GM23248 (cell line): ENCODE results near the gene ZNF101. TPM values are rescaled to one million over a fixed set of nuclear protein-coding genes. Genes with fewer than 3 reads are reported as not detected.
A peak's percentile ranks its signal among the peaks of the same experiment; 100 is the strongest.
"Not testable (repeated sequence)": the region's sequence is repeated elsewhere in the genome, so short reads cannot be mapped to it uniquely, and the experiment has no call there.

Source experiments
- DNase-seq: peaks from one replicate; pipeline ENCODE4 v3.0.0-alpha.2; 2015
- H2AFZ ChIP-seq: fragments of 200-600 bp; sonication (generic); 2 replicates; pipeline ENCODE4 v1.6.1; 2016; ENCODE audit warnings: antibody characterized with exemption
- H3F3A ChIP-seq: fragments of 200-600 bp; sonication (generic); 2 replicates; pipeline ENCODE4 v1.6.1; 2016; ENCODE audit warnings: mild to moderate bottlenecking, antibody characterized with exemption, mixed run types; ENCODE audit not compliant: insufficient read depth
- H3K27ac ChIP-seq: fragments of 200-600 bp; sonication (generic); 2 replicates; pipeline ENCODE4 v1.5.1; 2016; ENCODE audit warnings: mild to moderate bottlenecking
- H3K27me3 ChIP-seq: fragments of 200-600 bp; sonication (generic); replicated peaks from 2 replicates; pipeline ENCODE4 v1.6.1; 2016; ENCODE audit warnings: mild to moderate bottlenecking; ENCODE audit not compliant: insufficient read depth
- H3K36me3 ChIP-seq: fragments of 200-600 bp; sonication (generic); 2 replicates; pipeline ENCODE4 v1.6.1; 2016; ENCODE audit warnings: low read depth, mild to moderate bottlenecking
- H3K4me1 ChIP-seq: fragments of 200-600 bp; sonication (generic); 2 replicates; pipeline ENCODE4 v1.6.1; 2016; ENCODE audit warnings: mild to moderate bottlenecking; ENCODE audit not compliant: insufficient read depth
- H3K4me2 ChIP-seq: fragments of 200-600 bp; sonication (generic); one replicate; pipeline ENCODE4 v1.6.1; 2016; ENCODE audit warnings: mild to moderate bottlenecking; ENCODE audit not compliant: unreplicated experiment
- H3K4me3 ChIP-seq: fragments of 200-600 bp; sonication (generic); 2 replicates; pipeline ENCODE4 v1.5.1; 2016; ENCODE audit warnings: mild to moderate bottlenecking
- H3K79me2 ChIP-seq: fragments of 200-600 bp; sonication (generic); 2 replicates; pipeline ENCODE4 v1.6.1; 2016; ENCODE audit warnings: mild to moderate bottlenecking; ENCODE audit not compliant: insufficient read depth
- H3K9ac ChIP-seq: fragments of 200-600 bp; sonication (generic); 2 replicates; pipeline ENCODE4 v1.6.1; 2016; ENCODE audit warnings: mild to moderate bottlenecking
- H3K9me2 ChIP-seq: fragments of 200-600 bp; sonication (generic); 2 replicates; pipeline ENCODE4 v1.6.1; 2016; ENCODE audit warnings: mixed run types, mild to moderate bottlenecking, moderate library complexity; ENCODE audit not compliant: insufficient read depth
- H3K9me3 ChIP-seq: fragments of 200-600 bp; sonication (generic); one replicate; pipeline ENCODE4 v1.6.1; 2017; ENCODE audit warnings: low read depth
- H4K20me1 ChIP-seq: fragments of 200-600 bp; sonication (generic); 2 replicates; pipeline ENCODE4 v1.6.0; 2016; ENCODE audit not compliant: insufficient read depth
- EZH2 ChIP-seq: fragments of 200-600 bp; sonication (generic); IDR thresholded peaks from 2 replicates; pipeline ENCODE4 v1.6.1; 2018; ENCODE audit warnings: antibody characterized with exemption, mild to moderate bottlenecking; ENCODE audit not compliant: insufficient read depth, poor library complexity, severe bottlenecking
- EZH2phosphoT487 ChIP-seq: fragments of 200-600 bp; sonication (generic); IDR thresholded peaks from 2 replicates; pipeline ENCODE4 v1.6.1; 2018; ENCODE audit warnings: antibody characterized with exemption, moderate library complexity, mild to moderate bottlenecking, low read depth; ENCODE audit not compliant: insufficient read depth
- WGBS, 2 experiments: methylation state at CpG; one replicate each; pipeline ENCODE4 v1.1.6; 2015 to 2017; ENCODE audit warnings: low lambda C conversion rate in 2 of 2, low coverage in 1 of 2; ENCODE audit errors: missing lambda C conversion rate in 2 of 2; 5-methylcytosine and 5-hydroxymethylcytosine counted together
- in situ Hi-C: fragments of 300-500 bp; cut with MboI; formaldehyde crosslinking; loops from 2 replicates; pipeline ENCODE4 v1.15.0; 2020
- polyA plus RNA-seq: library from polyadenylated mRNA; unstranded; fragments of >200 nt; fragmentation: Nextera tagmentation; extraction: Ambion mirVana; gene quantifications from 2 replicates; pipeline ENCODE4 v1.2.1, GENCODE V29; 2016
- total RNA-seq: library from RNA; depleted of rRNA; stranded (reverse); fragments of >200 nt; shearing (Covaris generic); gene quantifications from 2 replicates; pipeline ENCODE4 v1.2.3, GENCODE V29; 2014

Gene ZNF101
- total and polyA plus RNA-seq, 2 experiments from 2014 or later: 3.7 TPM

DNA sequence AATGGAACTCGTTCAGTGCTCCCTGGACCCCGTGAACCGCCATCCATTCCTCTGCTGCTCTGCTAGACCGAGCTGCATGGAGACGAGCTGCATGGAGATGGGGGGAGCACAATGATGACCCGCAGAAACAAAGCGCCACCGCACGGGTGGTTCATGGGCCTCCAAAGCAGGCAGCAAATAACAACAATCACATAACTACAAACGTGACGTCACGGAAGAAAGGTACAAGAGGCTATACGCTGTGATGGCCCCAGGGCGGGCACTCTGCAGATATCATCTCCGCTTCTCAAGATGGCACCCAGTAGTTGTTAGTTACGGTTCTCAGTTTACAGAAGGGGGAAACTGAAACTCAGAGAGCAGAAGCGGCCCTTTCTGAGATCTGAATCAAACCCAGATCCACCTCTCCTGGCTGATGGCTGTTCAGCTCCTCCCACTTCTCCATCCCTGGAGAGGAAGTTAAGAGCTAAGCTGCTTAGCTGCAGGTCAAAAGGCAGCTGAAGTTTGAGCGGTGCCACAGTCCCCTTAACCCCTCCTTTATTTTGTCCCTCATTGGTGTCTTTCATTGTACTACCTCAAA lies 6.9 kb upstream of the ZNF101 start:
- in situ Hi-C loops: no loop called here
- peak; percentile 12 for DNase-seq
- no peaks in the 10 kb centered on the region for H3K9me2 ChIP-seq
- no peaks in the 10 kb centered on the region for H4K20me1 ChIP-seq
- 0 out of 2 replicates have a peak overlapping the region, but pooled peaks have one; percentile 90 for H3K9ac ChIP-seq
- 72 to 73% methylated on average over 18 of the region's 18 CpGs for WGBS, 2 experiments
- H3K36me3 ChIP-seq: no peaks in the 10 kb centered on the region
- no peaks in the 10 kb centered on the region for H3K27me3 ChIP-seq
- TF ChIP-seq EZH2phosphoT487 (no peak), EZH2 (no peak)
- H3K27ac ChIP-seq: no peak overlapping the region
- H3K4me2 ChIP-seq: peak overlapping the region; percentile 95
- peaks cover 16% of the 10 kb centered on the region; the same call in 1 of the 2 replicates for H3K4me1 ChIP-seq
- H3K9me3 ChIP-seq: no peaks in the 10 kb centered on the region
- peak overlapping the region; percentile 88 for H3K4me3 ChIP-seq
- H2AFZ ChIP-seq: no peak overlapping the region
- peaks cover 40% of the 10 kb centered on the region for H3K79me2 ChIP-seq
- H3F3A ChIP-seq: no peaks in the 10 kb centered on the region

- Histone ChIP-seq H3K4me1 (peaks cover 16% of the 10 kb centered on the region; the same call in 1 of the 2 replicates), H3K9me2 (no peaks in the 10 kb centered on the region), H3K27me3 (no peaks in the 10 kb centered on the region), H4K20me1 (no peaks in the 10 kb centered on the region), H3K79me2 (peaks cover 40% of the 10 kb centered on the region), H3K9ac (peak overlapping the region; percentile 90), H3F3A (no peaks in the 10 kb centered on the region), H3K36me3 (no peaks in the 10 kb centered on the region), H3K9me3 (no peaks in the 10 kb centered on the region), H2AFZ (no peak overlapping the region), H3K27ac (no peak overlapping the region), H3K4me3 (peak overlapping the region; percentile 88), H3K4me2 (peak overlapping the region; percentile 95)
- TF ChIP-seq EZH2phosphoT487 (no peak), EZH2 (no peak)
- in situ Hi-C loops: no loop called here
- no peak for DNase-seq
- WGBS, 2 experiments: 82 to 85% methylated on average over 8 of the region's 8 CpGs
These were observed 6.3 kb upstream of the ZNF101 start for GRCh38 chr19:19662344-19662743.

- Histone ChIP-seq H2AFZ (peak overlapping the region; percentile 75), H3K36me3 (no peaks in the 10 kb centered on the region)
These were observed 5.8 kb upstream of the ZNF101 start for GRCh38 chr19:19662871-19663255.

GRCh38 chr19:19663256-19664120 lies 5.2 kb upstream of the ZNF101 start, which contains the start of gene ATP13A1:
ATP13A1 (minus strand) TSS chr19:19663676; CDS start chr19:19663666, 10 bp downstream.
- H3K4me2 ChIP-seq: peak within 1 kb of the TSS; percentile 95
- peak; percentile 99 for DNase-seq
- H3K36me3 ChIP-seq: no peaks in the 10 kb centered on the region
- H3K27me3 ChIP-seq: no peaks in the 10 kb centered on the region
- no peaks in the 10 kb centered on the region for H4K20me1 ChIP-seq
- H3F3A ChIP-seq: no peaks in the 10 kb centered on the region
- no peaks in the 10 kb centered on the region for H3K9me2 ChIP-seq
- H3K79me2 ChIP-seq: peaks cover 40% of the 10 kb centered on the region
- peak within 1 kb of the TSS; percentile 75 for H2AFZ ChIP-seq
- TF ChIP-seq EZH2: no peak
- TF ChIP-seq EZH2phosphoT487: no peak
- H3K4me1 ChIP-seq: peaks cover 16% of the 10 kb centered on the region; the same call in 1 of the 2 replicates
- peak within 1 kb of the TSS; percentile 88 for H3K4me3 ChIP-seq
- H3K9ac ChIP-seq: peak within 1 kb of the TSS; percentile 90
- WGBS, 2 experiments: 0 to 1% methylated on average over 64 to 74 of the region's 85 CpGs
- in situ Hi-C loops: no loop called here
- H3K9me3 ChIP-seq: no peaks in the 10 kb centered on the region
- peak within 1 kb of the TSS; percentile 81 for H3K27ac ChIP-seq

More at GRCh38 chr19:19662871-19663255, 5.8 kb upstream of the ZNF101 start:
- peak; percentile 66 for DNase-seq
- in situ Hi-C loops: no loop called here
- Histone ChIP-seq H3K9me3 (no peaks in the 10 kb centered on the region), H4K20me1 (no peaks in the 10 kb centered on the region), H3K27ac (peak overlapping the region; percentile 81), H3K4me1 (peaks cover 16% of the 10 kb centered on the region; the same call in 1 of the 2 replicates), H3F3A (no peaks in the 10 kb centered on the region), H3K27me3 (no peaks in the 10 kb centered on the region), H3K4me3 (peak overlapping the region; percentile 88), H3K4me2 (peak overlapping the region; percentile 95), H3K79me2 (peaks cover 40% of the 10 kb centered on the region), H3K9ac (peak overlapping the region; percentile 90), H3K9me2 (no peaks in the 10 kb centered on the region)
- 2 to 6% methylated on average over 17 of the region's 17 CpGs for WGBS, 2 experiments
- TF ChIP-seq EZH2: no peak
- no peak for TF ChIP-seq EZH2phosphoT487

DNA sequence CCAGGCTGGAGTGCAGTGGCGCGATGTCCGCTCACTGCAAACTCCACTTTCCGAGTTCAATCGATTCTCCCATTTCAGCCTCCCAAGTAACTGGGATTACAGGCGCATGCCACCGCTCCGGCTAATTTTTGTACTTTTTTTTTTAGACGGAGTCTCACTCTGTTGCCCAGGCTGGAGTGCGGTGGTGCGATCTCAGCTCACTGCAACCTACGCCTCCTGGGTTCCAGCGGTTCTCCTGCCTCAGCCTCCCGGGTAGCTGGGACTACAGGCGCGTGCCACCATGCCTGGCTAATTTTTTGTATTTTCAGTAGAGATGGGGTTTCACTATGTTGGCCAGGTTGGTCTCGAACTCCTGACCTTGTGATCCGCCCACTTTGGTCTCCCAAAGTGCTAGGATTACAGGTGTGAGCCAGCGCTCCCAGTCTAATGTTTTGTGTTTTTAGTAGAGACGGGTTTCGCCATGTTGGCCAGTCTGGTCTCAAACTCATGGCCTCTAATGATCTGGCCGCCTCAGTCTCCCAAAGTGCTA lies 3.2 kb upstream of the ZNF101 start:
- DNase-seq, H3K4me3 ChIP-seq, H3F3A ChIP-seq, H3K27ac ChIP-seq, H3K36me3 ChIP-seq, in situ Hi-C loops, H2AFZ ChIP-seq, H3K9me2 ChIP-seq, H4K20me1 ChIP-seq, H3K4me2 ChIP-seq, H3K9ac ChIP-seq, H3K27me3 ChIP-seq, H3K9me3 ChIP-seq: not testable (repeated sequence)
- H3K79me2 ChIP-seq: peaks cover 42% of the 10 kb centered on the region
- peaks cover 21% of the 10 kb centered on the region; the same call in 1 of the 2 replicates for H3K4me1 ChIP-seq
- 93 to 96% methylated on average over 22 of the region's 22 CpGs for WGBS, 2 experiments
